ENCODE data around the gene CEP70. TPM values are rescaled to one million over a fixed set of nuclear protein-coding genes. Genes with fewer than 3 reads are reported as not detected.
A peak's percentile ranks its signal among the peaks of the same experiment; 100 is the strongest.
"Not testable (repeated sequence)": the region's sequence is repeated elsewhere in the genome, so short reads cannot be mapped to it uniquely, and the experiment has no call there.

CEP70 gene
- total and polyA plus RNA-seq, 3 experiments from 2014 or later: 7.6 to 8.4 (median 8.0) TPM

GRCh38 chr3:138486580-138486979 is 107.5 kb downstream of the CEP70 start:
- H3K27ac Mint-ChIP-seq; H3K27me3 Mint-ChIP-seq; H3K36me3 ChIP-seq (ENCODE audit: insufficient read depth, low read length); H3K4me3 Mint-ChIP-seq; DNase-seq; H3K4me1 ChIP-seq (ENCODE audit: insufficient read depth, low read length); CTCF ChIA-PET; POLR2A ChIA-PET; H3K27me3 ChIP-seq (ENCODE audit: insufficient read depth, low read length, poor library complexity, severe bottlenecking); H3K4me1 Mint-ChIP-seq; H3K27ac ChIP-seq (ENCODE audit: low read depth, low read length); H3K9me3 ChIP-seq (ENCODE audit: low read length); H3K4me3 ChIP-seq (ENCODE audit: low read length): not testable (repeated sequence)
- peaks cover 6 to 26% (median 8%) of the 10 kb centered on the region in 3 donors for H3K36me3 Mint-ChIP-seq
- peaks cover 42 to 72% (median 55%) of the 10 kb centered on the region in 5 donors for H3K9me3 Mint-ChIP-seq

GRCh38 chr3:138484672-138485071 is 109.4 kb downstream of the CEP70 start:
- H3K4me1 ChIP-seq (ENCODE audit: insufficient read depth, low read length); H3K27ac Mint-ChIP-seq; DNase-seq; H3K27ac ChIP-seq (ENCODE audit: low read depth, low read length); H3K27me3 Mint-ChIP-seq; H3K4me3 Mint-ChIP-seq; H3K4me3 ChIP-seq (ENCODE audit: low read length); H3K27me3 ChIP-seq (ENCODE audit: insufficient read depth, low read length, poor library complexity, severe bottlenecking); H3K36me3 ChIP-seq (ENCODE audit: insufficient read depth, low read length); CTCF ChIA-PET; H3K9me3 ChIP-seq (ENCODE audit: low read length); H3K4me1 Mint-ChIP-seq; POLR2A ChIA-PET: not testable (repeated sequence)
- Mint-ChIP-seq H3K36me3 (peaks cover 6 to 18% (median 8%) of the 10 kb centered on the region in 3 donors), H3K9me3 (peaks cover 30 to 57% (median 42%) of the 10 kb centered on the region in 5 donors)

DNA sequence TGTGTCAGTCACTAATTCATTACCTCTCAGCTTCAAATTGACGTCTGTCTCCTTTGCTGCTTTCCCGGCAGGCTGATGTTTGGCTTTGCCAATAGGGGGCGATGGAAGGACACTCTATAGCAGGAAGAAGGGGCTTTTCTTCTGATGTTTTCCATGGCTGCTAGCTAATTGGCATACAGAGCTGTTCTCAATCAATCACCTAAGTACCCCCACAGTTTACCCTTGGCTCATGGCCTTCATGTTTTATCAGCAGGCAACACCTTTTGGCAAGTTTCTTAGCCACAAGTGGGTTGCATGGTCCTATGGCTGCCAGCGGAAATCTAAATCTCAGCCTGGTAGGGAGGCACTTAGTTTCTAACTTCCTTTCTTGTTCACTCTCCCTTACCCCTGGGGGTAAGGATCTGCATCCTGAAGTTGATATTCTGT is 114.6 kb downstream of the CEP70 start:
- no peak overlapping the region for H3K4me3 ChIP-seq (ENCODE audit: low read length)
- Mint-ChIP-seq H3K9me3 (peaks cover 4 to 13% (median 6%) of the 10 kb centered on the region in 5 donors), H3K4me3 (no peak overlapping the region), H3K36me3 (no peaks in the 10 kb centered on the region), H3K4me1 (no peaks in the 10 kb centered on the region), H3K27me3 (peaks cover 6 to 11% of the 10 kb centered on the region in 2 donors), H3K27ac (no peak overlapping the region)
- no peaks in the 10 kb centered on the region for H3K27me3 ChIP-seq (ENCODE audit: insufficient read depth, low read length, poor library complexity, severe bottlenecking)
- DNase-seq: peak in 1 of 5 donors; percentile 12
- POLR2A ChIA-PET: no interaction called here
- H3K4me1 ChIP-seq (ENCODE audit: insufficient read depth, low read length): no peaks in the 10 kb centered on the region
- H3K36me3 ChIP-seq (ENCODE audit: insufficient read depth, low read length): no peaks in the 10 kb centered on the region
- no peaks in the 10 kb centered on the region for H3K9me3 ChIP-seq (ENCODE audit: low read length)
- H3K27ac ChIP-seq (ENCODE audit: low read depth, low read length): no peak overlapping the region
- CTCF ChIA-PET: no interaction called here

- DNase-seq: no peak
- Mint-ChIP-seq H3K27me3 (peaks cover 6 to 11% of the 10 kb centered on the region in 2 donors), H3K4me3 (no peak overlapping the region), H3K27ac (no peak overlapping the region), H3K4me1 (no peaks in the 10 kb centered on the region), H3K9me3 (peaks cover 0 to 6% (median 0%) of the 10 kb centered on the region in 5 donors), H3K36me3 (no peaks in the 10 kb centered on the region)
- no peak overlapping the region for H3K4me3 ChIP-seq (ENCODE audit: low read length)
- no peaks in the 10 kb centered on the region for H3K9me3 ChIP-seq (ENCODE audit: low read length)
- ChIA-PET CTCF (no interaction called here), POLR2A (no interaction called here)
- H3K36me3 ChIP-seq (ENCODE audit: insufficient read depth, low read length): no peaks in the 10 kb centered on the region
- H3K27ac ChIP-seq (ENCODE audit: low read depth, low read length): no peak overlapping the region
- no peaks in the 10 kb centered on the region for H3K4me1 ChIP-seq (ENCODE audit: insufficient read depth, low read length)
- no peaks in the 10 kb centered on the region for H3K27me3 ChIP-seq (ENCODE audit: insufficient read depth, low read length, poor library complexity, severe bottlenecking)
These were observed 116.3 kb downstream of the CEP70 start for GRCh38 chr3:138477801-138478200.

DNA sequence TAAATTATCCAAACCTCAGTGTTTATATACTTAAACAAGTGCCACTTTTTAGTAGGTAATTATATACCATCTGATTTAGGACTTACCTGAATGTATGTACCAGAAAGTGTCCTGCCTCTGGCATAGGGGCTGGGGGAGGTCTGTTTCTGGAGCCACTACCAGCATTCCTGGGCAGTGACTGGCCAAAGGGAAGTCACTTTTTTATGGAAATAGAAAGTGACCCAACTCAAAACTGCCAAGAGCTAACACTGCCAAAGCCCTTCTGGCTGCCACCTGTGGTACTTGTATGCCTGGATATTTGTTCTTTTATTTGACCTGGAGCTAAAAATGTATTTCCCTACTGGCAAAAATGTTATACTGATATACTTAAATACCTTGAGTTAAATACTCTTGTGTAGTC is 116.9 kb downstream of the CEP70 start:
- Histone ChIP-seq H3K4me3 (ENCODE audit: low read length) (no peak overlapping the region), H3K9me3 (ENCODE audit: low read length) (no peaks in the 10 kb centered on the region), H3K27ac (ENCODE audit: low read depth, low read length) (no peak overlapping the region), H3K27me3 (ENCODE audit: insufficient read depth, low read length, poor library complexity, severe bottlenecking) (no peaks in the 10 kb centered on the region), H3K4me1 (ENCODE audit: insufficient read depth, low read length) (no peaks in the 10 kb centered on the region), H3K36me3 (ENCODE audit: insufficient read depth, low read length) (no peaks in the 10 kb centered on the region)
- no peak overlapping the region for H3K27ac Mint-ChIP-seq
- DNase-seq: no peak
- peaks cover 0 to 2% (median 0%) of the 10 kb centered on the region in 5 donors for H3K9me3 Mint-ChIP-seq
- CTCF ChIA-PET: no interaction called here
- H3K36me3 Mint-ChIP-seq: no peaks in the 10 kb centered on the region
- H3K4me1 Mint-ChIP-seq: no peaks in the 10 kb centered on the region
- POLR2A ChIA-PET: no interaction called here
- no peak overlapping the region for H3K4me3 Mint-ChIP-seq
- H3K27me3 Mint-ChIP-seq: peaks cover 4 to 16% of the 10 kb centered on the region in 2 donors

GRCh38 chr3:138476526-138476925 is 117.5 kb downstream of the CEP70 start:
- H3K36me3 Mint-ChIP-seq: no peaks in the 10 kb centered on the region
- CTCF ChIA-PET: no interaction called here
- H3K4me1 Mint-ChIP-seq: no peaks in the 10 kb centered on the region
- H3K27me3 Mint-ChIP-seq: peaks cover 4 to 16% of the 10 kb centered on the region in 2 donors
- no peak overlapping the region for H3K4me3 ChIP-seq (ENCODE audit: low read length)
- H3K9me3 Mint-ChIP-seq: no peaks in the 10 kb centered on the region
- no peak for DNase-seq
- H3K4me3 Mint-ChIP-seq: no peak overlapping the region
- H3K27ac Mint-ChIP-seq: no peak overlapping the region
- H3K4me1 ChIP-seq (ENCODE audit: insufficient read depth, low read length): no peaks in the 10 kb centered on the region
- POLR2A ChIA-PET: no interaction called here
- H3K36me3 ChIP-seq (ENCODE audit: insufficient read depth, low read length): no peaks in the 10 kb centered on the region
- H3K27ac ChIP-seq (ENCODE audit: low read depth, low read length): no peak overlapping the region
- no peaks in the 10 kb centered on the region for H3K27me3 ChIP-seq (ENCODE audit: insufficient read depth, low read length, poor library complexity, severe bottlenecking)
- H3K9me3 ChIP-seq (ENCODE audit: low read length): no peaks in the 10 kb centered on the region

DNA sequence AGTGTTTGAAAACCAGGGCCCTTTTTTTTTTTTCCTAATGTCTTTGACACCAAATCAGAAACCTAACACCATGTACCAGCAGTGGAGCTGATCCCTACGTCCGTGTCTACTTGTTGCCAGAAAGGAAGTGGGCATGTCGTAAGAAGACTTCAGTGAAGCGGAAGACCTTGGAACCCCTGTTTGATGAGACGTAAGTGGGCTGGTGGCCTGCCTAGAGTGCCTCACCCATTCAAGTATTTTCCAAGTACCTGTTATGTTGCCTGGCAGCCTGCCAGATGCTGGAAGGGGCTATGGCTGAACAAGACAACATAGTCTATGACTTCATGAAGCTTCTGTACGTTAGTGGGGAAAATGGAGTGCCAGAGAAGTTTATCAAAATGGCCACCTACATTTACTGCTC is 119.9 kb downstream of the CEP70 start:
- Mint-ChIP-seq H3K27ac (no peak overlapping the region), H3K4me1 (no peaks in the 10 kb centered on the region), H3K27me3 (peaks cover 3 to 11% of the 10 kb centered on the region in 2 donors), H3K36me3 (no peaks in the 10 kb centered on the region), H3K4me3 (no peak overlapping the region), H3K9me3 (no peaks in the 10 kb centered on the region)
- Histone ChIP-seq H3K9me3 (ENCODE audit: low read length) (no peaks in the 10 kb centered on the region), H3K27me3 (ENCODE audit: insufficient read depth, low read length, poor library complexity, severe bottlenecking) (no peaks in the 10 kb centered on the region), H3K36me3 (ENCODE audit: insufficient read depth, low read length) (no peaks in the 10 kb centered on the region), H3K4me1 (ENCODE audit: insufficient read depth, low read length) (no peaks in the 10 kb centered on the region), H3K4me3 (ENCODE audit: low read length) (no peak overlapping the region), H3K27ac (ENCODE audit: low read depth, low read length) (no peak overlapping the region)
- DNase-seq: no peak
- CTCF ChIA-PET: no interaction called here
- POLR2A ChIA-PET: no interaction called here

DNA sequence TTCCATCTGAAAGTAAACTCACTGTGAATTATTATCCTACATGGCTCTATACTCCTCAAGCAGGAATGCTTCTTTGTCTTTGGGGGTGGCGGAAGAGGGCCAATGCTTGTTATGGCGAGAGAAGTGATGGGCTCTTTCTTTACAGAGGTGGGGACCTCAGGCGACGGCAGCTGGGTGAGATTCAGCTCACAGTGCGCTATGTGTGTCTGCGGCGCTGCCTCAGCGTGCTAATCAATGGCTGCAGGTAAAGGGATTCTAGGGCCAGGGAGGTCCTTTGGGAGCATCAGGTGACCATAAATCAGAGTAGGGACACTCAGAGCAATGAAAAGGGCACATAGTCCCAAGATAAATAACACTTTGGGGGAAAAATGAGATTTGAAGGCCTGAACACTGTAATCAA is 120.7 kb downstream of the CEP70 start:
- POLR2A ChIA-PET: no interaction called here
- Histone ChIP-seq H3K9me3 (ENCODE audit: low read length) (no peaks in the 10 kb centered on the region), H3K4me1 (ENCODE audit: insufficient read depth, low read length) (no peaks in the 10 kb centered on the region), H3K36me3 (ENCODE audit: insufficient read depth, low read length) (no peaks in the 10 kb centered on the region), H3K27ac (ENCODE audit: low read depth, low read length) (no peak overlapping the region), H3K4me3 (ENCODE audit: low read length) (no peak overlapping the region), H3K27me3 (ENCODE audit: insufficient read depth, low read length, poor library complexity, severe bottlenecking) (no peaks in the 10 kb centered on the region)
- peaks cover 3 to 7% of the 10 kb centered on the region in 2 donors for H3K27me3 Mint-ChIP-seq
- H3K4me3 Mint-ChIP-seq: no peak overlapping the region
- CTCF ChIA-PET: no interaction called here
- no peak overlapping the region for H3K27ac Mint-ChIP-seq
- no peaks in the 10 kb centered on the region for H3K36me3 Mint-ChIP-seq
- no peak for DNase-seq
- no peaks in the 10 kb centered on the region for H3K4me1 Mint-ChIP-seq
- no peaks in the 10 kb centered on the region for H3K9me3 Mint-ChIP-seq
